Stimulated activated CD8-positive, alpha-beta memory T cell treated with anti-CD3 and anti-CD28 coated beads, Interleukin-15, amount 100 ng/mL, for 48 hours (primary cell): ENCODE measurements around the gene NUFIP2.
"Not testable (repeated sequence)": the region's sequence is repeated elsewhere in the genome, so short reads cannot be mapped to it uniquely, and the experiment has no call there.

ENCODE experiments used
- DNase-seq, 2 donors: peaks; one replicate each; pipeline ENCODE4 v3.0.0-alpha.2; 2020; ENCODE audit warnings: low read depth in 2 of 2

The NUFIP2 gene

GRCh38 chr17:29238133-29238850 lies 55.7 kb downstream of the NUFIP2 start:
- no peak for DNase-seq

DNA sequence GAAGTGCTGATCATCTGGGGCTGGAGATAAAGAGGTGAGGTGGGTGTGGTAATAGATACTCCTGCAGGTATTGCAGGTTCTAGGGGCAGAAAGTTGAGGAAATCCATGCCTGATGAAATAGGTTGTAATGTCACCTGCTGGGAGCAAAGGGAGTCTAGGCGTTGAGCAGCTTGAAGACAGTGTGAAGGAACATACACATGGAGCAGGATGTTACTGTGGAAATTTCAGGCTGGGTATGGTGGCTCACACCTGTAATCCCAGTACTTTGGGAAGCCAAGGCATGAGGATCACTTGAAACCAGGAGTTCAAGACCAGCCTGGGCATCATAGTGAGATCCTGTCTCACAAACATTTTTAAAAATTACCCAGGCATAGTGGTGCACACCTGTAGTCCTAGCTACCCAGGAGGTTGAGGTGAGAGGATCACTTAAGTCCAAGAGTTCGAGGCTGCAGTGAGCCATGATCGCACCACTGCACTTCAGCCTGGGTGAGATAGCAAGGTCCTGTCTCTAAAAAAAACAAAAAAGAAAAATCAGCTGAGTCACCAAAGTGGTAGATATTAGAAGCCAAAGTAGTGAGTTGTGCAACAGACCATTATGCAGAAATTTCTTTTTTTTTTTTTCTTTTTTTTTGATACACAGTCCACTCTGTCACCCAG lies 56.3 kb downstream of the NUFIP2 start:
- no peak for DNase-seq

DNA sequence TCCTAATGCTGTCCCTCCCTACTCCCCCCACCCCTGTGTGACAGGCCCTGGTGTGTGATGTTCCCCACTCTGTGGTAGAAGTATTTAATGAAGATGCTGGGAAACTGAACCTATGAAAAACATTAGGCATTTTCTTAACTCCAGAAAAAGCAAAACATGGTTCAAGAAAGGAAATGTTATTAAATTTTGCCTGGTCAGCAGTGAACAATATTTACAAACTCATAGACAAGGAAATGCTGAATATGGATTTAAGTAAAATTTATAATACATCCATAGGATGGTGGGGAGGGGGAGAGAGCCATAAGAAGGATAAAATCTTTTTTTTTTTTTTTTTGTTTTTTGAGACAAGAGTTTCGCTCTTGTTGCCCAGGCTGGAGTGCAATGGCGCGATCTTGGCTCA lies 58.0 kb downstream of the NUFIP2 start:
- DNase-seq: no peak

DNA sequence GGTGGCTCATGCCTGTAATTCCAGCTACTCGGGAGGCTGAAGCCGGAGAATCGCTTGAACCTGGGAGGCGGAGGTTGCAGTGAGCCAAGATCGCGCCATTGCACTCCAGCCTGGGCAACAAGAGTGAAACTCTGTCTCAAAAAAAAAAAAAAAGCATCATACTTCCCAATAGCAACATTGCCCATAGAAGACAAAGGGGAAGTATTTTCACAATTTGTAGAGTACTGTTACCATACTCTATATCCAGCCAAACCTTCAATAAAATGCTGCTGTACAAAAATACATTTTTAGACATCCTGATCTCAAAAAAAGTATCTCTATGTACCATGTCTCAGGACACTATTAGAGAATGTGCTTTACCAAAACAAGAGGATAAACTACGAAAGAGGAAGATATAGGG lies 59.0 kb downstream of the NUFIP2 start:
- DNase-seq: not testable (repeated sequence)

- DNase-seq: no peak
Observed at GRCh38 chr17:29233301-29233700, 60.6 kb downstream of the NUFIP2 start.

GRCh38 chr17:29225396-29225795 lies 68.6 kb downstream of the NUFIP2 start:
- no peak for DNase-seq

GRCh38 chr17:29221338-29221737 lies 72.6 kb downstream of the NUFIP2 start:
- not testable (repeated sequence) for DNase-seq

- peak; percentile 31 to 42 for DNase-seq
Observed at GRCh38 chr17:29219378-29220047, 74.4 kb downstream of the NUFIP2 start.

DNA sequence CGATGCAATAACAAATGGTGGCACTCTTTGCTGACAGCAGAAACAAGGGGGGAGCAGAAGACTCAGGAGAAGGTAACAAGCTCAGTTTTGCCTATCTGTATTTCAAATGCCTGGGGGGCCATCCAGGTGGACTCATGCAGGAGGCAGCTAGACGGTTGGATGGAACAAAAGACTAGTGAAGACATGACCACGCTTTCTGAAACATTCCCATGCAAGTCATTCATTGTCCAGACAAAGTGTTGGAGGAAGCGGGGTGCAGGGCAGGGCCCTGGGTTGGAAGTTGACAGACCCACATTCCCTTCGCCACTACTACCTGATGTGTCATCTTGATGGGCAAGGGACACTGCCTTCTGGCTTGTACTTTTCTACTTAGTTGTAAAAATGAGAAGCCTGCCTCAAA lies 77.1 kb downstream of the NUFIP2 start:
- DNase-seq: no peak

- DNase-seq: no peak
Observed at GRCh38 chr17:29216181-29216580, 77.8 kb downstream of the NUFIP2 start.

- no peak for DNase-seq
Observed at GRCh38 chr17:29215717-29216116, 78.2 kb downstream of the NUFIP2 start.

- no peak for DNase-seq
Observed at GRCh38 chr17:29215174-29215573, 78.8 kb downstream of the NUFIP2 start.

DNA sequence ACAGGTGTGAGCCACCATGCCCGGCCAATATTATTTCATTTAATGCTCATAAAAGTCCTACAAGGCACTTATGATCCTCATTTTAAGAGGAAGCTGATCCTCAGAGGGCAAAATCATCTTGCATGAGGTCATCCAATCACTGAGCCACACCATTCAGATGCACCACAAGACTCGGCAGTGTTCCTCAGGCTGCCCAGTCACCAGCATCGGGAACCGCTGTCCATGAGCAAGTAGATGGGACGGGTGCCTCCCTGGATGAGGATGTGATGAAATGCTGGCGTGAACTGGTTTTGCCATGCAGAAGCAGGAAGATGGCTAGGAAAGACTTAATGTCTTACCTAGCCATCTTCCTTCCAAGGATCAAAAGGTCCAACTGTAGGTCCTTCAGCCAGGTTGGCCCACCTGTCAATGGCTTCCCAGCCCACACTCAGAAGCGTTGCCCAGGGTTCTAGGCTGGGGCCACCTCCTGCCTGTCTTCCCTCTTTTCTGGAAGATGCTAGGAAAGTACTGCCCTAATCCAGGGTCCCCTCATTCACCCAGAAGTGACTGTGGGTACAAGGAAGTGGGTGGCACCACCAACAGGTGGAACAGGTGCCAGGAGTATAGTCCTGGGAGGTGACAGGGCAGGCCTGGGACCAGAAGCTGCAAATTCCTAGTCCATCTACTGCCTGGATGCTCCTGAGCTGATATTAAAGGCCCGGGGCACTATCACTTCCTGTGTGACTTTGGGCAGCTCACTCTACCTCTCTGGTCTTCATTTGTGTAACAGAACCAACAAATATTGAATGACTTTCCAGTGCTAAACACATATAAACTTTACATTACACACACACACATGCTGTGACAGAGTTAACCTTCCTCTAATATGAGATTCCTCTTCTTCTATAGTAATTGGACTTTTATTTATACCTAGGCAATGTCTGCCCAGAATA lies 79.5 kb downstream of the NUFIP2 start:
- no peak for DNase-seq

- DNase-seq: no peak
Observed at GRCh38 chr17:29212681-29213121, 81.2 kb downstream of the NUFIP2 start.

GRCh38 chr17:29212094-29212631 lies 81.8 kb downstream of the NUFIP2 start:
- no peak for DNase-seq

DNA sequence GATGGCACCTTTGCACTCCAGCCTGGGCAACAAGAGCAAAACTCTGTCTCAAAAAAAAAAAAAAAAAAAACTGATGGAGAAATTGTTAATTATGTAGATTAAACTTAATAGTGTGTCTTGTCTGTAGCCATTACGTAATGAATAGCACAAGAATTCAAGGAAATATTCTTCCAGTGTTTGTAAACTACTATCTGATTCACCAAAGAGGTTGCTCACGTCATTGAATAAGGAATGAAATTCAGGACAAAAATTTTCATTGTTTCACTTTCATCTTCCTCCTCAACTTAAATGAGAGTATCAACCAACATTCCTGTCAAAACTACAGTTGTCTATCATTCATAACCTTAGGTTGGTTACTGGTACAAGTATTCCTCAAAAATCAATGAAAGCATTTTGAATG lies 83.1 kb downstream of the NUFIP2 start:
- DNase-seq: no peak

DNA sequence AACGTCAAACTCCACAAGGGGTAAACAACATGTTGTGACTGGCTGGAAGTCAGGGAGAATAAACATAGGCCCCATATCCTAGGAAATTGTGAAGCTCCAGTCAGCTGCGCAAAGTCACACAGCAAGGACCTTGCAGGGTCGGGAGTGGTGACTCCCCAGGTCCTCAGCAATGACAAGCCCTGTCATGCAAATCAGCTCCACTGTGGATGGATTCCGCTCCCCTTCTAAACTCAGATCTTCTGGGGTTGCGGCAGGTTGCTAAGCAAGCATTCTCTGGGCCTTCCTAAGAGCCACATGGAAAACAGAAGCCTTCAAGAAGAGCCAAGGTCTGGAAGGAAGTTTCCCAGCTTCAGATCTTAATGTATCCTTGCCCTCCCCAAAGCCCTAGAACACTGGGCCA lies 84.9 kb downstream of the NUFIP2 start:
- DNase-seq: no peak

- DNase-seq: no peak
Observed at GRCh38 chr17:29207975-29208374, 86.0 kb downstream of the NUFIP2 start.
